Measurements from ENCODE around the gene NCR2. TPM values are rescaled to one million over a fixed set of nuclear protein-coding genes. Genes with fewer than 3 reads are reported as not detected.

The NCR2 gene
- total RNA-seq, 4 donors from 2014 or later, result not detected

DNA sequence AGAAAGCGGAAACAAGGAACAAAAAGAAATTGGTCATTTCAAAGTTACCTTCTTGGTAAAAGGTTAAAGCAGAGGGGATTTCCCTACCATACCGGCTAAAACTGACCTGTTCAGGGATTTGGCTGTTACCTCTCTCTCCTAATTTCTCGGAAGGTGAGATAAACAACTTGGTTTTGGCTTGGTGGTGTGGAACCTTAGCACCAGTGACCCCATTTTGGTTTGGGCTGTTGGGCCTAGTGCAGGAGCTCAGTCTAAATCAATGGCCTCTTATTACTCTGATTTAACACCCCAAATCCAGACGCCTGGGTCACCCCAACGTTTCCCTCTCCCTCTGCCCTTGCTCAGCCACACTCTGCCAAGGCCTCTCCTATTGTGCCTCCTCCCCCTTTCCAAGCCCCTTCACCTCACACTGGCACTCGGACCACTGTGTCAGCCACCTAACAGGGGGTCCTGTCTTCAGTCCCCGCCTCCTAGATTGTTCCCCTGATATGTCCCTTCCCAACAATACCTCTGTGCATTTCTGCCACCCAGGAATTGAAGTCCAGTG, 8.3 kb downstream of the NCR2 start:
- 89 to 94% methylated on average over 5 to 7 of the region's 7 CpGs for WGBS, 2 donors (ENCODE audit: low coverage in 1 of 2)
- peaks cover 56% of the 10 kb centered on the region for H3K27me3 ChIP-seq

DNA sequence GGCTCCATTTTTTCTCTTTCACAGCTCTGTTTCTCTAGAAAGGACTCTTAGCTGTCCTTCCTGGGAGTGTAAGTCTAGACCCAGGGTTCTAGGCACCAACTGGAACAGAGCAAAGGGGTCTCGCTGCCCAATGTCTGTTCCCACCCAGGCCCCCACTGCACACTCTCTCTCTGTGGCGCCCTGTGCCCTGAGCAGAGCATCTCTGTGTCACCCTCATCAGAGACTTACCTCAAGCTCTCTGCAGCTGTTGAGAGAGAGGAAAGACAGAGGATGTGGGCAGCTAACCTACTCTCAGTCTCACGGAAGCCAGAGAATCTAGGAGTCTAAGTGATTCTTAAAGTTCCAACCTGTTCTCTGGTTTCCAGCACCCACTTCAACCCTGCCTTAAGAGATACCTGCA, 9.5 kb downstream of the NCR2 start:
- H3K4me1 ChIP-seq, result no peaks in the 10 kb centered on the region
- no peak overlapping the region for H3K27ac ChIP-seq
- ATAC-seq, result no peak
- H3K27me3 ChIP-seq, result peaks cover 64% of the 10 kb centered on the region
- 33% methylated on average over 2 of the region's 3 CpGs; no CpG with 5 or more reads in 1 of the 2 donors for WGBS, 2 donors (ENCODE audit: low coverage in 1 of 2)
- no peaks in the 10 kb centered on the region for H3K36me3 ChIP-seq
- peaks cover 0 to 11% (median 0%) of the 10 kb centered on the region in 3 donors for H3K9me3 ChIP-seq
- no peak overlapping the region for H3K4me3 ChIP-seq
- TF ChIP-seq EP300 (IDR thresholded peaks at IDR 0.05) (no peak), POLR2A (IDR thresholded peaks at IDR 0.05) (no peak), POLR2AphosphoS5 (IDR thresholded peaks at IDR 0.05) (no peak)
- TF ChIP-seq, protein P1, sequence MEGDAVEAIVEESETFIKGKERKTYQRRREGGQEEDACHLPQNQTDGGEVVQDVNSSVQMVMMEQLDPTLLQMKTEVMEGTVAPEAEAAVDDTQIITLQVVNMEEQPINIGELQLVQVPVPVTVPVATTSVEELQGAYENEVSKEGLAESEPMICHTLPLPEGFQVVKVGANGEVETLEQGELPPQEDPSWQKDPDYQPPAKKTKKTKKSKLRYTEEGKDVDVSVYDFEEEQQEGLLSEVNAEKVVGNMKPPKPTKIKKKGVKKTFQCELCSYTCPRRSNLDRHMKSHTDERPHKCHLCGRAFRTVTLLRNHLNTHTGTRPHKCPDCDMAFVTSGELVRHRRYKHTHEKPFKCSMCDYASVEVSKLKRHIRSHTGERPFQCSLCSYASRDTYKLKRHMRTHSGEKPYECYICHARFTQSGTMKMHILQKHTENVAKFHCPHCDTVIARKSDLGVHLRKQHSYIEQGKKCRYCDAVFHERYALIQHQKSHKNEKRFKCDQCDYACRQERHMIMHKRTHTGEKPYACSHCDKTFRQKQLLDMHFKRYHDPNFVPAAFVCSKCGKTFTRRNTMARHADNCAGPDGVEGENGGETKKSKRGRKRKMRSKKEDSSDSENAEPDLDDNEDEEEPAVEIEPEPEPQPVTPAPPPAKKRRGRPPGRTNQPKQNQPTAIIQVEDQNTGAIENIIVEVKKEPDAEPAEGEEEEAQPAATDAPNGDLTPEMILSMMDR (IDR thresholded peaks at IDR 0.05), result no peak

More for the DNA sequence above, 8.3 kb downstream of the NCR2 start:
- Histone ChIP-seq H3K4me3 (no peak overlapping the region), H3K9me3 (peaks cover 0 to 11% (median 0%) of the 10 kb centered on the region in 3 donors), H3K4me1 (no peaks in the 10 kb centered on the region), H3K36me3 (no peaks in the 10 kb centered on the region), H3K27ac (no peak overlapping the region)
- no peak for ATAC-seq
- TF ChIP-seq POLR2A (IDR thresholded peaks at IDR 0.05) (no peak), POLR2AphosphoS5 (IDR thresholded peaks at IDR 0.05) (no peak), EP300 (IDR thresholded peaks at IDR 0.05) (no peak)
- TF ChIP-seq, protein P1 (IDR thresholded peaks at IDR 0.05), result no peak

DNA sequence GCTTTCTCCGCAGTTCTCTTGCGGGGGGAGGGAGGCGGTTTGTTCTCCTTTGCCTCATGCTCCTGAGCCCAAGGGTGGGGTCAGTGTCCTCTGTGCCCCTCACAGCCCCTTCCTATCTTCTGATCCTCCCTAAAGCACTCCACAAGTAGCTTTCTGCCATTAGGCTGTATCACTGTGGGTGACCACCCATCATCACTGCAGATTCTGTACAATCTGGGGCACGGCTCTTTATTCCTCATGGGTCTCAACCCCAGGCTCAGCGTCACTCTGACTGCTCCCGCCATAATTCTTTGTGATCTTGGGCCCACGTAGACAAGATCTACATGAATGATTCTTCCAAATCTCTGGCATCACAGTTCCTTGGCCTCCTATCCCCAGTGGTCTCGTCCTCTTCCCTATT, 10.5 kb downstream of the NCR2 start:
- H3K27ac ChIP-seq, result no peak overlapping the region
- peaks cover 74% of the 10 kb centered on the region for H3K27me3 ChIP-seq

DNA sequence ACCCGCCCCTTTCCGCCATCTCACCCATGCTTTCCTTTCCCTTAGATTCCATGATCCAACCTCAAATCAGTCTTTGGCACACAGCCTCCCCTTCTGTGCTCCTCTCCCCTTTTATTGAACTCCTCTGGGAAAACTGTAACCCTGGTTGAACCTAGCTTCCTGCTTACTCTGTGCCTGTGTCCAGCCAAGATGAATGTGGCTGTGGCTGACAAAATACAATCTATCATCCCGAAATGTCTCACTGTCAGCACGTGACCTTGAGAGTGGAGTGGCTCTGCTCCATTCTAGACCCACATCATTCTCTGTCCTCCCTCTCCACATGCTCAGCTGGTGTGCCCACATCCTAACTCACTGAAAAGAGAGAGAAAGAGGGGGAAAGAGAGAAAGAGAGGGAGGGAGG, 11.0 kb downstream of the NCR2 start:
- peaks cover 0 to 11% (median 0%) of the 10 kb centered on the region in 3 donors for H3K9me3 ChIP-seq
- H3K4me1 ChIP-seq, result no peaks in the 10 kb centered on the region
- peaks cover 74% of the 10 kb centered on the region for H3K27me3 ChIP-seq
- no peak overlapping the region for H3K4me3 ChIP-seq
- no peaks in the 10 kb centered on the region for H3K36me3 ChIP-seq
- ATAC-seq, result no peak
- TF ChIP-seq, protein P1 (IDR thresholded peaks at IDR 0.05), result no peak
- TF ChIP-seq EP300 (IDR thresholded peaks at IDR 0.05) (no peak), POLR2A (IDR thresholded peaks at IDR 0.05) (no peak), POLR2AphosphoS5 (IDR thresholded peaks at IDR 0.05) (no peak)
- 56 to 63% methylated on average over 4 of the region's 4 CpGs for WGBS, 2 donors (ENCODE audit: low coverage in 1 of 2)
- H3K27ac ChIP-seq, result no peak overlapping the region

More for the DNA sequence above, 10.5 kb downstream of the NCR2 start:
- WGBS, 2 donors (ENCODE audit: low coverage in 1 of 2), result 90 to 91% methylated on average over 4 to 8 of the region's 8 CpGs
- Histone ChIP-seq H3K9me3 (peaks cover 0 to 11% (median 0%) of the 10 kb centered on the region in 3 donors), H3K4me3 (no peak overlapping the region), H3K4me1 (no peaks in the 10 kb centered on the region), H3K36me3 (no peaks in the 10 kb centered on the region)
- TF ChIP-seq, protein P1 (IDR thresholded peaks at IDR 0.05), result no peak
- TF ChIP-seq POLR2A (IDR thresholded peaks at IDR 0.05) (no peak), EP300 (IDR thresholded peaks at IDR 0.05) (no peak)
- ATAC-seq, result no peak

DNA sequence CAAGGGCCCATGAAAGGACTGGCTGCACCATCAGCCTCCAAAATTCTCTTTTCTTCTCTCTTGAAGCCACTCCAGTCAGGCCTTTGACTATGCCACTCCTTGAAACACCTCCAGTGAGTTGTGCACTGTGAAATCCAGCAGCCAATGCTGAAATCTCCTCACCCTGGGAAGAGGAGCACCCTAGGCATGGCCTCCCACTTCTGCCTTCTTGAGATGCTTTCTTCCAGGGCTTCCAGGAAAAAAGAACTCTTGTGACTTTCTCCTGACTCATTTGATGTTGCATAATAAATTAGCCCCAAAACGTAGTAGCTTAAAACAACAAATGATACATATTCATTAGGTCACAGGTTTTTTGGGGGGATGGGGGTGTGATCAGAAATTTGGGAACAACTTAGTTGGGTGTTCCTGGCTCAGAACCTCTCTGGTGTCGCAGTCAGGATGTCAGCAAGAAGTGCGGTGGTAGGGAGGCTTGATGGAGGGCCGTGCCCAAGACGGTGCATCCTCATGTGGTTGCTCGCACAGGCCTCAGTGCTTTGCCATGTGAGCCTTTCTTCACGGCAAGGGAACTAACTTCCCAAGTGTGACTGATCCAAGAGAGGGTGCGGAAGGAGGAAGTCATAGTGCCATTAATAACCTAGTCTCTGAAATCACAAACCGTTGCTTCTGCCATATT, 12.1 kb downstream of the NCR2 start:
- Histone ChIP-seq H3K27me3 (peaks cover 73% of the 10 kb centered on the region), H3K4me3 (no peak overlapping the region), H3K36me3 (no peaks in the 10 kb centered on the region), H3K4me1 (no peaks in the 10 kb centered on the region), H3K9me3 (peaks cover 0 to 11% (median 0%) of the 10 kb centered on the region in 3 donors), H3K27ac (no peak overlapping the region)
- 67 to 74% methylated on average over 5 to 6 of the region's 9 CpGs for whole genome bisulfite sequencing, 2 donors (ENCODE audit: low coverage in 1 of 2)
- ATAC-seq, result no peak
- TF ChIP-seq, protein P1 (IDR thresholded peaks at IDR 0.05), result no peak
- no peak for TF ChIP-seq POLR2A (IDR thresholded peaks at IDR 0.05)
- no peak for TF ChIP-seq EP300 (IDR thresholded peaks at IDR 0.05)
- no peak for TF ChIP-seq POLR2AphosphoS5 (IDR thresholded peaks at IDR 0.05)

Data from gastroesophageal sphincter (tissue), 4 donors.